GM19043 (cell line): Measurements from ENCODE around the gene TGFBR1.
"Not testable (repeated sequence)": the region's sequence is repeated elsewhere in the genome, so short reads cannot be mapped to it uniquely, and the experiment has no call there.

Experiments
- ATAC-seq: cut with Tn5 transposase; IDR thresholded peaks from one replicate; pipeline ENCODE4 v1.9.1; 2021; ENCODE audit warnings: low read depth; ENCODE audit not compliant: unreplicated experiment

The TGFBR1 gene

GRCh38 chr9:99184475-99185347, 79.8 kb downstream of the TGFBR1 start:
- ATAC-seq: peak; percentile 44

DNA sequence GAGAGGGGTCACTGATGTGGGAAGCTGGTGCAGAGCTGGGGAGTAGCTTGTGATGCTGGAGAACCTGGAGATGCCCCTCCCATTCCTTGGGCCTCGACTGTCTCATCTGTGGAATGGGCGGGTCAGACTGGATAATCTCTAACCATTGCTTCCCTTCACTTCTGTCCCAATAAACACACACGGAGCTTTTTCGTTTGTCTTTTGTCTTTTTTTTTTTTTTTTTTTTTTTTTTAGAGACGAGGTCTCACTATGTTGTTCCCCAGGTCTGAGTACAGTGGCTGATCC, 80.4 kb downstream of the TGFBR1 start:
- no peak for ATAC-seq

GRCh38 chr9:99185934-99186333, 81.0 kb downstream of the TGFBR1 start:
- no peak for ATAC-seq

DNA sequence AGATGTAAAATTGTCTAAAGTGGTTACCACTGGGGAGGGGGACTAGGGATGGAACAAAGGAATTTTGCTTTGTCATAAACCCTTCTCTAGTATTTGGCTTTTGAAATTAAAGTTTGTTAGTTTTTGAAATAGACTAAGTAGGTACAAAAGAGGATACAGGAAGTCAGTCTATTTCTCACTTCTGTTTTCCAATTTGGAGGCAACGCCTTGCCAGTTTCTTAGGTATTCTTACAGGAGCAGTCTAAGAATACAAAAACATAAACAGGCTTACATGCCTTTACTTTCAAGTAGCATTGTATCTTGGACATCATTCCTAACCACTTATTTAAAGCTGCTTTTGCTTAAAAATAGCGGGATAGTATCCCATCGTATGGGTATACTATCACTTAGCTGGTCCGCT, 82.4 kb downstream of the TGFBR1 start:
- ATAC-seq: no peak

DNA sequence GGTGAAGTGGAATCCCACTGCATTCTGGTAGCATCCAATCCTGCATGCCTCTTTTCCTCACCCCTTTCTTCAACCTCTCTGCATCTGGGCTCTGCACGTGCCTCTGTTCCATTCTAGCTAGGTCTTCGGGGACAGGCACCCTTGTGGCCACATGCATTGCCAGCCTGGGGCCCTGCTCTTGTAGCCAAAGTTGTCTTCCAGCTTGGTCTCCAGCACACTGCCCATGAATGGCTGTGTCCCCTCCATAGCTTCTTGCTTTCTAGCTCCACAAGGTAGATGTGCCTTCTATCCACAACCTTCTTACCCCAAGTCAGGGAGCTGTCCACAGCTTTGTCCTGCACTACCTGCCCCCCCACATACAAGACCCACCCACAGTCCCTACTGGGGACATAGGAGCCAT, 84.3 kb downstream of the TGFBR1 start:
- ATAC-seq: no peak

DNA sequence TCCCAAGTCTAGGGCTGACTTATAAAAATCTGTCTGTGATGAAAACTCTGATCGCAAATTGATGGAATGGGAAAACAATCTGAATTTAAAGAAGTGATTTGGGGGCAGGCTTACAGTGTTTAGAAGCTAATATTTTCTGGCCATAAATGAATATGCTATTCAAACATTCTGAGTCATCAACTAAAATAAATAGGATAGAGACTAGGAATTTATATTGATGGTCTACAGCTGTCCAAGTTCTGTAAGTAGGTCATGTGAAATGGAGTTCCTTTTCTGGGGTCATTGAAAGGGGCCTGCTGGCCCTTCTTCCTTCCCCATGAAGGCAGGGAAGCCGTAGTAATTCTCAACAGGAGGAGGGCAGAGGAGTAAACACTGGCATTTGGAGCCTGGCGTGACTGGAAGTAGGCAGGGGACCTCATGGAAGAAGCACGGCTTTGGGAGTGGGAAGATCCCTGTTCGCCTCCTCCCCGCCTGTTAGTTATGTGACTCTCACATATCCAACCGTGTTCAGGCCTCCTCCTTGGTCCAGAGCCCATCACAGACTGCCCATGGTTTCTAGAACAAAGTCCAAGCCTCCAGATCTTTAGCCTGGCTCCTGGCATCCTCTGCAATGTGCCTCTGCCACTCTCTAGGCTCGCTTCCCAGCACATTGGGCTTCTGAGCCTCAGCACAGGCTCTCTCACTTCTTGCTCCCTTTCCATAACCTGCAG, 85.1 kb downstream of the TGFBR1 start:
- no peak for ATAC-seq

- ATAC-seq: no peak
Measured at GRCh38 chr9:99190597-99191283, 85.8 kb downstream of the TGFBR1 start.

DNA sequence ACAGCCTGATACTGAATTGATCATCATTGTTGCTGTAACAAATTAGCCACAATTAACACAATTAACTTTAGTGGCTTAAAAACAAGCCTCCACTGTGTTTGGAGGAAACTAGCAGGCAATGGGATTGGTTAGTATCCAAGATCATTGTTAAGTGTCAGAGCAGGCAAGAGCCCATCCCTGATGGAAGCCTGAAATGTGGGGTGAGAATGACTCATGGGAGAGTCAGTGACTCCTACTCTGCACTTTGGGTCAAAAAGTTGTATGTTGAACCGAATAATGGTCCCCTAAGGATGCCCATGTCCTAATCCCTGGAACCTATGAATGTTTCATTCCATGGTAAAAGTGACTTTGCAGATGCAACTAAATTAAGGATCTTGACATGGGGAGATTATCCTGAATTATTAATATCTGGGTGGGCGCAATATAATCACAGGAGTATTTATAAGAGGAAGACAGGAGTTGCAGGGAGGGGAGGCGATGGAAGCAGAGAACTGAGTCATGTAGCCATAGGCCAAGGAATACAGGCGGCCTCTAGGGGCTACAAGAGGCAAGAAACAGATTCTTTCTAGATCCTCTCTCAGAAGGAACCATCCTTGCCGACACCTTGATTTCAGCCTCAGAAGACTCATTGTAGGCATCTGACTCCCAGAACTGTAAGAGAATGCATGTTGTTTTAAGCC, 88.0 kb downstream of the TGFBR1 start:
- ATAC-seq: no peak

DNA sequence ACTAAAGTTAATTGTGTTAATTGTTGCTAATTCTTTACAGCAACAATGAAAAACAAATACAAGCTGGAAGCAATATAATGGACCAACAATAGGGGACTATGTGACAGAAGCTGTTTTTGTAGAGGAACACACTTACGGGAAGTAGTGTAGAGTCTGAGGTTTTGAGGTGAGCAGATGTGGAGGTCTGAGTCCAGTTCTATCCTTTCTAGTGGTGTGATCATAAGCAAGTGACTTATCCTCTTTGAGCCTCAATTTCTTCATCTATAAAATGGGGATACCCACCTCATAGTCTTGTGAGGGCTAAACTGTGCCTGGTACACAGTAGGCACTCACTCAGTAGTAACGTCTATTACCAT, 88.5 kb downstream of the TGFBR1 start:
- ATAC-seq: no peak

DNA sequence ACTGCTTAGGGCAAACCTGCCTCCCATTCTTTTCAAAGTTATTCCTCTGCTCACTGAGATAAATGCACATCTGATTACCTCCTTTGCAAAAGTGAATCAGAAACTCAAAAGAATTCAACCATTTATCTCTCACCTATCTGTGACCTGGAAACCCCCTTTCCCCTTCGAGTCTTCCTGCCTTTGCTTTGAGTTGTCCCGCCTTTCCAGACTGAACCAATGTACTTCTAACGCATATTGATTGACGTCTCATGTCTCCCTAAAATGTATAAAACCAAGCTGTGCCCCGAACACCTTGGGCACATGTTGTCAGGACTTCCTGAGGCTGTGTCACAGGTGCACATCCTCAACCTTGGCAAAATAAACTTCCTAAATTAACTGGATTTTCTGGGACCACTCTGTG, 91.6 kb downstream of the TGFBR1 start:
- ATAC-seq: not testable (repeated sequence)

- ATAC-seq: no peak
Measured at GRCh38 chr9:99197124-99197630, 92.3 kb downstream of the TGFBR1 start.

- no peak for ATAC-seq
Measured at GRCh38 chr9:99197987-99198386, 93.1 kb downstream of the TGFBR1 start.

- ATAC-seq: no peak
Measured at GRCh38 chr9:99199938-99200539, 95.1 kb downstream of the TGFBR1 start.

GRCh38 chr9:99201603-99202002, 96.7 kb downstream of the TGFBR1 start:
- no peak for ATAC-seq
